DMS53 treated with DMSO at 0.1 percent for 48 hours (cell line): ENCODE measurements around the gene SH3RF3.
"Not testable (repeated sequence)": the region's sequence is repeated elsewhere in the genome, so short reads cannot be mapped to it uniquely, and the experiment has no call there.

Source experiments
- DNase-seq: peaks from one replicate; lab custom pipeline; 2025; ENCODE audit not compliant: unreplicated experiment; lab: John Stamatoyannopoulos, UW

The SH3RF3 gene

GRCh38 chr2:109214651-109215371, 85.8 kb downstream of the SH3RF3 start:
- DNase-seq, result no peak

- no peak for DNase-seq
These were observed 86.9 kb downstream of the SH3RF3 start for GRCh38 chr2:109215866-109216265.

GRCh38 chr2:109216332-109216731, 87.3 kb downstream of the SH3RF3 start:
- no peak for DNase-seq

GRCh38 chr2:109217362-109218086, 88.5 kb downstream of the SH3RF3 start:
- no peak for DNase-seq

GRCh38 chr2:109218087-109218791, 89.2 kb downstream of the SH3RF3 start:
- DNase-seq, result peak; percentile 25

- no peak for DNase-seq
These were observed 89.8 kb downstream of the SH3RF3 start for GRCh38 chr2:109218792-109219126.

- no peak for DNase-seq
These were observed 91.9 kb downstream of the SH3RF3 start for GRCh38 chr2:109220860-109221259.

- DNase-seq, result not testable (repeated sequence)
These were observed 92.3 kb downstream of the SH3RF3 start for GRCh38 chr2:109221316-109221715.

- DNase-seq, result no peak
These were observed 93.4 kb downstream of the SH3RF3 start for GRCh38 chr2:109222422-109222821.

- DNase-seq, result no peak
These were observed 93.9 kb downstream of the SH3RF3 start for GRCh38 chr2:109222825-109223471.

- DNase-seq, result no peak
These were observed 94.5 kb downstream of the SH3RF3 start for GRCh38 chr2:109223490-109223889.

- not testable (repeated sequence) for DNase-seq
These were observed 95.3 kb downstream of the SH3RF3 start for GRCh38 chr2:109224341-109224740.

- no peak for DNase-seq
These were observed 96.3 kb downstream of the SH3RF3 start for GRCh38 chr2:109225170-109225782.

- no peak for DNase-seq
These were observed 97.1 kb downstream of the SH3RF3 start for GRCh38 chr2:109226128-109226527.

- DNase-seq, result no peak
These were observed 97.6 kb downstream of the SH3RF3 start for GRCh38 chr2:109226622-109227021.

GRCh38 chr2:109229094-109229675, 100.2 kb downstream of the SH3RF3 start:
- no peak for DNase-seq

GRCh38 chr2:109230941-109231420, 102.0 kb downstream of the SH3RF3 start:
- no peak for DNase-seq

- no peak for DNase-seq
These were observed 102.4 kb downstream of the SH3RF3 start for GRCh38 chr2:109231428-109231827.

GRCh38 chr2:109231996-109232705, 103.1 kb downstream of the SH3RF3 start:
- DNase-seq, result no peak

- DNase-seq, result no peak
These were observed 103.9 kb downstream of the SH3RF3 start for GRCh38 chr2:109232909-109233308.
